K562 (cell line): Measurements from ENCODE around the gene USP10. TPM values are rescaled to one million over a fixed set of nuclear protein-coding genes. Genes with fewer than 3 reads are reported as not detected.
A peak's percentile ranks its signal among the peaks of the same experiment; 100 is the strongest.

Experiments used
- BRF1 ChIP-seq: IDR thresholded peaks from 3 replicates; pipeline ENCODE4 v1.6.1; 2011; ENCODE audit warnings: borderline replicate concordance, mild to moderate bottlenecking; ENCODE audit not compliant: insufficient read length; ENCODE audit errors: extremely low read depth
- CEBPB ChIP-seq: fragments of 450-650 bp; IDR thresholded peaks from 2 replicates; pipeline ENCODE4 v1.6.1; 2016; ENCODE audit warnings: missing genetic modification characterization, missing compliant biosample characterization
- DDX20 ChIP-seq: fragments of 450-650 bp; IDR thresholded peaks from 2 replicates; pipeline ENCODE4 v1.6.1; 2016; ENCODE audit warnings: missing genetic modification characterization, low read depth, mild to moderate bottlenecking, missing compliant biosample characterization, moderate library complexity
- LCOR ChIP-seq: sonication (generic); formaldehyde crosslinking; IDR thresholded peaks from 2 replicates; pipeline ENCODE4 v1.8.0; 2022; ENCODE audit warnings: mild to moderate bottlenecking, missing genetic modification reagents
- MYC ChIP-seq, 2 experiments: fragments of 250-450 bp in 1 of 2; sonication (Bioruptor Pico) in 1 of 2; IDR thresholded peaks; 2 replicates each; pipeline versions ENCODE4 v1.5.1 to v1.6.1; 2012 to 2021; ENCODE audit warnings: low read depth in 2 of 2, borderline replicate concordance in 1 of 2, improper control_type of control experiment in 1 of 2, low read length in 1 of 2, mild to moderate bottlenecking in 1 of 2, moderate library complexity in 1 of 2
- NFIC ChIP-seq: fragments of 450-650 bp; IDR thresholded peaks from 2 replicates; pipeline ENCODE4 v1.6.1; 2017; ENCODE audit warnings: mild to moderate bottlenecking, inconsistent platforms
- SIX5 ChIP-seq, 2 experiments: IDR thresholded peaks; 2 replicates each; pipeline ENCODE4 v1.6.1; 2011; ENCODE audit warnings: low read length in 2 of 2, borderline replicate concordance in 1 of 2, low read depth in 1 of 2, mild to moderate bottlenecking in 1 of 2, moderate library complexity in 1 of 2; ENCODE audit not compliant: insufficient read depth in 1 of 2
- SNIP1 ChIP-seq: fragments of 450-650 bp; IDR thresholded peaks from 2 replicates; pipeline ENCODE4 v1.7.1; 2017; ENCODE audit warnings: low read depth, mild to moderate bottlenecking
- ZFP1 ChIP-seq: fragments of 450-650 bp; formaldehyde crosslinking; IDR thresholded peaks from 2 replicates; pipeline ENCODE4 v1.4.0; 2020; ENCODE audit warnings: mild to moderate bottlenecking, mixed read lengths
- ZKSCAN8 ChIP-seq: fragments of 200-800 bp; sonication (Bioruptor generic); IDR thresholded peaks from 2 replicates; pipeline ENCODE4 v1.6.1; 2016; ENCODE audit warnings: missing genetic modification characterization, missing compliant biosample characterization
- ZNF239 ChIP-seq: fragments of 250-450 bp; sonication (Bioruptor Pico); IDR thresholded peaks from 2 replicates; pipeline ENCODE4 v1.4.0; 2020; ENCODE audit warnings: mild to moderate bottlenecking
- ZNF785 ChIP-seq: fragments of 250-450 bp; sonication (Bioruptor Pico); IDR thresholded peaks from 2 replicates; pipeline ENCODE4 v1.4.0; 2020; ENCODE audit warnings: mild to moderate bottlenecking
- ZSCAN32 ChIP-seq: fragments of 450-650 bp; formaldehyde crosslinking; IDR thresholded peaks from 2 replicates; pipeline ENCODE4 v1.4.0; 2020; ENCODE audit warnings: mild to moderate bottlenecking, moderate library complexity
- polyA plus RNA-seq, 8 experiments: library from polyadenylated mRNA; depleted of rRNA in 4 of 8; stranded (reverse) in 5 of 8; unstranded in 3 of 8; fragments of >200 nt; fragmentation: Nextera tagmentation in 2 of 8; fragmentation: Illumina TruSeq in 1 of 8; extraction: Ambion mirVana in 2 of 8; extraction: Trizol in 1 of 8; gene quantifications; 2 replicates each; pipeline versions ENCODE4 v1.2.1 to v1.2.3, GENCODE V29; 2011 to 2014; ENCODE audit warnings: inconsistent platforms in 1 of 8, missing spikeins in 1 of 8
- total RNA-seq, 7 experiments: library from RNA; depleted of rRNA in 6 of 7; stranded (reverse); fragments of >200 nt in 6 of 7; fragmentation: Illumina TruSeq in 2 of 7; extraction: Trizol in 2 of 7; gene quantifications; 2 replicates each; pipeline versions ENCODE4 v1.2.1 to v1.2.3, GENCODE V29; 2011 to 2021; ENCODE audit warnings: low replicate concordance in 1 of 7
- TF ChIP-seq, protein P1 (sequence below): fragments of 450-650 bp; IDR thresholded peaks from 2 replicates; pipeline ENCODE4 v1.6.1; 2016; ENCODE audit warnings: mild to moderate bottlenecking, moderate library complexity
- TF ChIP-seq, protein P2 (sequence below): fragments of 450-650 bp; formaldehyde crosslinking; IDR thresholded peaks from 2 replicates; pipeline ENCODE4 v1.4.0; 2020; ENCODE audit warnings: mild to moderate bottlenecking, moderate library complexity

The USP10 gene
- total and polyA plus RNA-seq, 9 of the 15 experiments (the other 6 are each of a cell fraction or from before 2014, with no cell fraction given), result 61.7 to 197 (median 116) TPM

DNA sequence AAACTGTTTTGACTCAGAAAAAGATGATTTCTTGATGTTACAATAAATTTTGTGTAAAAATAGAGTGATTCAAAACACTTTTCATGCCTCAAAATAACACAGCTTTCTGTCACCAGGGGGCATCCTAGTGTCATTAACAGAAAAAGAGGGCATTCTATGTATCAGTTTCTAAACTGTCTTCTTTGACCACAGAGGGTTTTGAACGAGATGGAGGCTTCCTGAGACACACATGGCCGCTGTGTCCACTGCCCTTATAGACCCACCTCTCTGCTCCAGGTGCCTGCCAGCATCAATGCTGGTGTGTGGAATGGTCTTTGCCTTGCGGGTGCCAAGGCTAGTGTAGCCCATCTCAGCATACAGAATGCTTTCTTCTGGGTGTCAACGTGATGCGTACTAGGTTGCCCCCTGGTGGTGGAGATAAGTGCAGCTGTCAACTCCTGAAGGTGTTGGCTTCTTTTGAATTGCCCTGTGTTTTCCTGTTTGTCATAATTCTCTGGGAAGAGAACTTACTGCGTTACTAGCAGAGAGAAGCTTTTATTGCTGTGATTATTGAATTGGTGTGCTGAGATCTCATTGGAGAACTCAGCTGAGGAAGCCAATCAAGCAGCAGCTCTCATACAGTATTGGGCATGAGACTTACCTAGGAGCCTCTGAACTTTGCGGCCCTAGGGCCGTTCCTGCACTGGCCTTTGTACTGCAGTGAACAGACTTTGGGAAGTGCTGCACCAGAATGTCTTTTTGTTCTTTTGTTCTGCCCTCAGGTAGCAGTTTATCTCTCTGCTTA is 38.6 kb downstream of the USP10 start (continued):
- TF ChIP-seq ZNF239 (CRISPR knock-in tag) (no peak), ZKSCAN8 (CRISPR knock-in tag) (no peak), NFIC (no peak), DDX20 (tag) (no peak), ZFP1 (CRISPR knock-in tag) (no peak), SIX5 (IDR thresholded peaks at IDR 0.05; ENCODE audit: borderline replicate concordance in 1 of 2, insufficient read depth in 1 of 2, low read depth in 1 of 2, low read length in 2 of 2) (no peak), SNIP1 (no peak), ZNF785 (CRISPR knock-in tag) (no peak), ZSCAN32 (CRISPR knock-in tag) (no peak), BRF1 (no peak), LCOR (CRISPR knock-in tag) (no peak), MYC (IDR thresholded peaks at IDR 0.05; ENCODE audit: low read depth, low read length) (0 out of 2 replicates have a peak, but pooled peaks have one; percentile 33), MYC (CRISPR knock-in tag; IDR thresholded peaks at IDR 0.05; ENCODE audit: borderline replicate concordance, low read depth) (no peak), CEBPB (tag) (no peak)
- TF ChIP-seq, protein P1, sequence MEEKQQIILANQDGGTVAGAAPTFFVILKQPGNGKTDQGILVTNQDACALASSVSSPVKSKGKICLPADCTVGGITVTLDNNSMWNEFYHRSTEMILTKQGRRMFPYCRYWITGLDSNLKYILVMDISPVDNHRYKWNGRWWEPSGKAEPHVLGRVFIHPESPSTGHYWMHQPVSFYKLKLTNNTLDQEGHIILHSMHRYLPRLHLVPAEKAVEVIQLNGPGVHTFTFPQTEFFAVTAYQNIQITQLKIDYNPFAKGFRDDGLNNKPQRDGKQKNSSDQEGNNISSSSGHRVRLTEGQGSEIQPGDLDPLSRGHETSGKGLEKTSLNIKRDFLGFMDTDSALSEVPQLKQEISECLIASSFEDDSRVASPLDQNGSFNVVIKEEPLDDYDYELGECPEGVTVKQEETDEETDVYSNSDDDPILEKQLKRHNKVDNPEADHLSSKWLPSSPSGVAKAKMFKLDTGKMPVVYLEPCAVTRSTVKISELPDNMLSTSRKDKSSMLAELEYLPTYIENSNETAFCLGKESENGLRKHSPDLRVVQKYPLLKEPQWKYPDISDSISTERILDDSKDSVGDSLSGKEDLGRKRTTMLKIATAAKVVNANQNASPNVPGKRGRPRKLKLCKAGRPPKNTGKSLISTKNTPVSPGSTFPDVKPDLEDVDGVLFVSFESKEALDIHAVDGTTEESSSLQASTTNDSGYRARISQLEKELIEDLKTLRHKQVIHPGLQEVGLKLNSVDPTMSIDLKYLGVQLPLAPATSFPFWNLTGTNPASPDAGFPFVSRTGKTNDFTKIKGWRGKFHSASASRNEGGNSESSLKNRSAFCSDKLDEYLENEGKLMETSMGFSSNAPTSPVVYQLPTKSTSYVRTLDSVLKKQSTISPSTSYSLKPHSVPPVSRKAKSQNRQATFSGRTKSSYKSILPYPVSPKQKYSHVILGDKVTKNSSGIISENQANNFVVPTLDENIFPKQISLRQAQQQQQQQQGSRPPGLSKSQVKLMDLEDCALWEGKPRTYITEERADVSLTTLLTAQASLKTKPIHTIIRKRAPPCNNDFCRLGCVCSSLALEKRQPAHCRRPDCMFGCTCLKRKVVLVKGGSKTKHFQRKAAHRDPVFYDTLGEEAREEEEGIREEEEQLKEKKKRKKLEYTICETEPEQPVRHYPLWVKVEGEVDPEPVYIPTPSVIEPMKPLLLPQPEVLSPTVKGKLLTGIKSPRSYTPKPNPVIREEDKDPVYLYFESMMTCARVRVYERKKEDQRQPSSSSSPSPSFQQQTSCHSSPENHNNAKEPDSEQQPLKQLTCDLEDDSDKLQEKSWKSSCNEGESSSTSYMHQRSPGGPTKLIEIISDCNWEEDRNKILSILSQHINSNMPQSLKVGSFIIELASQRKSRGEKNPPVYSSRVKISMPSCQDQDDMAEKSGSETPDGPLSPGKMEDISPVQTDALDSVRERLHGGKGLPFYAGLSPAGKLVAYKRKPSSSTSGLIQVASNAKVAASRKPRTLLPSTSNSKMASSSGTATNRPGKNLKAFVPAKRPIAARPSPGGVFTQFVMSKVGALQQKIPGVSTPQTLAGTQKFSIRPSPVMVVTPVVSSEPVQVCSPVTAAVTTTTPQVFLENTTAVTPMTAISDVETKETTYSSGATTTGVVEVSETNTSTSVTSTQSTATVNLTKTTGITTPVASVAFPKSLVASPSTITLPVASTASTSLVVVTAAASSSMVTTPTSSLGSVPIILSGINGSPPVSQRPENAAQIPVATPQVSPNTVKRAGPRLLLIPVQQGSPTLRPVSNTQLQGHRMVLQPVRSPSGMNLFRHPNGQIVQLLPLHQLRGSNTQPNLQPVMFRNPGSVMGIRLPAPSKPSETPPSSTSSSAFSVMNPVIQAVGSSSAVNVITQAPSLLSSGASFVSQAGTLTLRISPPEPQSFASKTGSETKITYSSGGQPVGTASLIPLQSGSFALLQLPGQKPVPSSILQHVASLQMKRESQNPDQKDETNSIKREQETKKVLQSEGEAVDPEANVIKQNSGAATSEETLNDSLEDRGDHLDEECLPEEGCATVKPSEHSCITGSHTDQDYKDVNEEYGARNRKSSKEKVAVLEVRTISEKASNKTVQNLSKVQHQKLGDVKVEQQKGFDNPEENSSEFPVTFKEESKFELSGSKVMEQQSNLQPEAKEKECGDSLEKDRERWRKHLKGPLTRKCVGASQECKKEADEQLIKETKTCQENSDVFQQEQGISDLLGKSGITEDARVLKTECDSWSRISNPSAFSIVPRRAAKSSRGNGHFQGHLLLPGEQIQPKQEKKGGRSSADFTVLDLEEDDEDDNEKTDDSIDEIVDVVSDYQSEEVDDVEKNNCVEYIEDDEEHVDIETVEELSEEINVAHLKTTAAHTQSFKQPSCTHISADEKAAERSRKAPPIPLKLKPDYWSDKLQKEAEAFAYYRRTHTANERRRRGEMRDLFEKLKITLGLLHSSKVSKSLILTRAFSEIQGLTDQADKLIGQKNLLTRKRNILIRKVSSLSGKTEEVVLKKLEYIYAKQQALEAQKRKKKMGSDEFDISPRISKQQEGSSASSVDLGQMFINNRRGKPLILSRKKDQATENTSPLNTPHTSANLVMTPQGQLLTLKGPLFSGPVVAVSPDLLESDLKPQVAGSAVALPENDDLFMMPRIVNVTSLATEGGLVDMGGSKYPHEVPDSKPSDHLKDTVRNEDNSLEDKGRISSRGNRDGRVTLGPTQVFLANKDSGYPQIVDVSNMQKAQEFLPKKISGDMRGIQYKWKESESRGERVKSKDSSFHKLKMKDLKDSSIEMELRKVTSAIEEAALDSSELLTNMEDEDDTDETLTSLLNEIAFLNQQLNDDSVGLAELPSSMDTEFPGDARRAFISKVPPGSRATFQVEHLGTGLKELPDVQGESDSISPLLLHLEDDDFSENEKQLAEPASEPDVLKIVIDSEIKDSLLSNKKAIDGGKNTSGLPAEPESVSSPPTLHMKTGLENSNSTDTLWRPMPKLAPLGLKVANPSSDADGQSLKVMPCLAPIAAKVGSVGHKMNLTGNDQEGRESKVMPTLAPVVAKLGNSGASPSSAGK, result no peak; the same call in 1 of the 2 replicates
- TF ChIP-seq, protein P2, sequence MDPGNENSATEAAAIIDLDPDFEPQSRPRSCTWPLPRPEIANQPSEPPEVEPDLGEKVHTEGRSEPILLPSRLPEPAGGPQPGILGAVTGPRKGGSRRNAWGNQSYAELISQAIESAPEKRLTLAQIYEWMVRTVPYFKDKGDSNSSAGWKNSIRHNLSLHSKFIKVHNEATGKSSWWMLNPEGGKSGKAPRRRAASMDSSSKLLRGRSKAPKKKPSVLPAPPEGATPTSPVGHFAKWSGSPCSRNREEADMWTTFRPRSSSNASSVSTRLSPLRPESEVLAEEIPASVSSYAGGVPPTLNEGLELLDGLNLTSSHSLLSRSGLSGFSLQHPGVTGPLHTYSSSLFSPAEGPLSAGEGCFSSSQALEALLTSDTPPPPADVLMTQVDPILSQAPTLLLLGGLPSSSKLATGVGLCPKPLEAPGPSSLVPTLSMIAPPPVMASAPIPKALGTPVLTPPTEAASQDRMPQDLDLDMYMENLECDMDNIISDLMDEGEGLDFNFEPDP, result no peak
